Stimulated activated CD4-positive, alpha-beta T cell treated with anti-CD3 and anti-CD28 coated beads, Interleukin-2, amount 100 ng/mL, for 4 hours (primary cell): ENCODE measurements around the gene C1orf56.

Source experiments
- DNase-seq: peaks from one replicate; pipeline ENCODE4 v3.0.0-alpha.2; 2020; ENCODE audit warnings: low read depth

Gene C1orf56

GRCh38 chr1:151026460-151026859, 21.1 kb upstream of the C1orf56 start:
- no peak for DNase-seq

GRCh38 chr1:151032164-151032563, 15.4 kb upstream of the C1orf56 start:
- DNase-seq = no peak

- no peak for DNase-seq
Measured at GRCh38 chr1:151035167-151035566, 12.4 kb upstream of the C1orf56 start.

- DNase-seq = no peak
Measured at GRCh38 chr1:151036356-151036755, 11.2 kb upstream of the C1orf56 start, which contains the start of gene BNIPL. TSS of gene BNIPL (plus strand) at chr1:151036586. CDS start at chr1:151036726, 140 bp downstream.

- no peak for DNase-seq
Measured at GRCh38 chr1:151037032-151037431, 10.5 kb upstream of the C1orf56 start.

- no peak for DNase-seq
Measured at GRCh38 chr1:151039521-151039920, 8.0 kb upstream of the C1orf56 start.

- no peak for DNase-seq
Measured at GRCh38 chr1:151043163-151043562, 4.4 kb upstream of the C1orf56 start.

- no peak for DNase-seq
Measured at GRCh38 chr1:151047925-151048644, 534 bp downstream of the C1orf56 start.

- DNase-seq = no peak
Measured at GRCh38 chr1:151048645-151049032, 1.1 kb downstream of the C1orf56 start.

GRCh38 chr1:151049458-151049857, 1.9 kb downstream of the C1orf56 start:
- DNase-seq = no peak

GRCh38 chr1:151050051-151050688, 2.6 kb downstream of the C1orf56 start:
- DNase-seq = no peak

GRCh38 chr1:151051356-151052009, 3.9 kb downstream of the C1orf56 start:
- no peak for DNase-seq

- DNase-seq = no peak
Measured at GRCh38 chr1:151054971-151055547, 7.5 kb downstream of the C1orf56 start.

- no peak for DNase-seq
Measured at GRCh38 chr1:151055581-151055980, 8.0 kb downstream of the C1orf56 start.

- DNase-seq = no peak
Measured at GRCh38 chr1:151056149-151056548, 8.6 kb downstream of the C1orf56 start.

GRCh38 chr1:151058692-151059091, 11.1 kb downstream of the C1orf56 start:
- no peak for DNase-seq

- peak; percentile 73 for DNase-seq
Measured at GRCh38 chr1:151059109-151060006, 11.8 kb downstream of the C1orf56 start, which contains the start of gene CDC42SE1. TSS of gene CDC42SE1 (minus strand) at chr1:151059622. CDS start at chr1:151055730, 3,892 bp downstream.

GRCh38 chr1:151060007-151060656, 12.6 kb downstream of the C1orf56 start, which contains the start of gene MLLT11:
TSS of gene MLLT11 (plus strand) at chr1:151060397. CDS start at chr1:151067225, 6,828 bp downstream.
- no peak for DNase-seq

GRCh38 chr1:151060657-151061421, 13.3 kb downstream of the C1orf56 start:
- no peak for DNase-seq

- DNase-seq = no peak
Measured at GRCh38 chr1:151061704-151062103, 14.2 kb downstream of the C1orf56 start.
